OCI-M2 (cell line): ENCODE results near the gene OR13C9.
"Not testable (repeated sequence)": the region's sequence is repeated elsewhere in the genome, so short reads cannot be mapped to it uniquely, and the experiment has no call there.

Experiments
- DNase-seq: peaks from one replicate; lab custom pipeline; 2025; ENCODE audit not compliant: unreplicated experiment; lab: John Stamatoyannopoulos, UW

The OR13C9 gene, protein sequence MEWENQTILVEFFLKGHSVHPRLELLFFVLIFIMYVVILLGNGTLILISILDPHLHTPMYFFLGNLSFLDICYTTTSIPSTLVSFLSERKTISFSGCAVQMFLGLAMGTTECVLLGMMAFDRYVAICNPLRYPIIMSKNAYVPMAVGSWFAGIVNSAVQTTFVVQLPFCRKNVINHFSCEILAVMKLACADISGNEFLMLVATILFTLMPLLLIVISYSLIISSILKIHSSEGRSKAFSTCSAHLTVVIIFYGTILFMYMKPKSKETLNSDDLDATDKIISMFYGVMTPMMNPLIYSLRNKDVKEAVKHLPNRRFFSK

DNA sequence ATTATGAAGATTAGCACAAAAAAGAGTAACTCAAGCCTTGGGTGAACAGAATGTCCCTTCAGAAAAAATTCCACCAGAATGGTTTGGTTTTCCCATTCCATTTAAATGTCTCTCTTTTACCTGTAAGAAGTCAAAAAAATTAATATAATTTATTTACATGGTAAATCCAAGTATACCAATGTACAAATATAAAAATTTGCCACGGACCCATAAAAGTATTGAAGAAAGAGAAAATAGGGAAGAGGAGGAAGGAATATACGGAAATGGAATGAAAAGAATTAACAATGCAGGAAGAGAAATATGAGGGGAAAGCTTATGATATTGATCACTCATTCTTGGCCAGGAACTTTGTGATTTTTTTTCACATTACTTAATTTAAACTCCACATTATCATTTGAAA lies at the start of gene OR13C9:
OR13C9 (minus strand) TSS at position 101 of the 400 bp plus-strand sequence; CDS start at position 101, 0 bp downstream.
- DNase-seq: no peak

DNA sequence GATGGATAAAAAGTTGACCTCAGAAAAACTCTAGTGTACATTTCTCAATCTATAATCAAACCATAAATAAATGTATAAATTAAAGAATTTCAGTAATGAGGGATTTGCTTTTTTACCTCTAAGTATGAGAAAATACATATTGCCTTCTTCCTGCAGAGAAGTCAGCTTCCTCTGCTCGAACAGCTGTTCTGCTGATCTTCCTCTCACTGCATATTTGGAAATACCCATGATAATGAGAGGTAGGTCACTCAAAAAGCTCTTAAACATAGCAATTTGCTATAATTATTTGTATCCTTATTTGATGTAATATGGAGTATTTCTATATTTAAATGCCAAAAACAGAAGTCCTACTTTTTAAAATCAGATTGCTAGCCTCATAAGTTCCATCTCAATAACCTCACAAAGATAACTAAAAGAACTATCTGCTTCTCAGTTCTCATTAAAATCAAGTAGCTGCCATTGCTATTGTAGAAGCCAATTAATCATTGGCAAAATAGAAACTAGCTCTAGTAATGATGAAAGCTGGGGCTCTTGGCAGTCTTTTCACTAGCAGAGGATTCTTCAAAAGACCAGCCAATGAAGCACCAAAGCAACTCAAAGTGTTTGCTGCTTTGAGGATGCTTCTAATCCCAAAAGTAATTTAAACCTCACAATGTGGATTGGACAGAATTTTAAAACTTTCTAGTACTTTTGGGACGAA lies 40.6 kb upstream of the OR13C9 start:
- DNase-seq: no peak

DNA sequence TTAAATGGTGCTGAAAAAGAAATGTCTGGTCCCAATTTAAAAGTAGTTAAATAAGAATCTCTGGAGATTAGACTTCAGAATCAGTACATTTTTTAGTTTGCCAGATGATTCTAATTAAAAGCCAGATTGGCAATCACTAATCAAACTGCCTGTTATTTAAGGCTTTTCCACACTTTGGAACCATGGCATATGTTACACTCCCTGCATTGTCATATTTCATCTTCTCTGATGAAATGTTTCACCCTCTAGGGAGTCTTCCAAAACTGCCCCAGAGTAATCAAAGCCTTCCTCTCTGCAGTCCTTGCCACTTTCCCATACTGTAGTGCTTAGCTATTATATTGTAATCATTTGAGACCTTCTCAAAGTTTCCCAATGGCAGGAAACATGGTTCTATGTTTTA lies 17.5 kb upstream of the OR13C9 start:
- no peak for DNase-seq

DNA sequence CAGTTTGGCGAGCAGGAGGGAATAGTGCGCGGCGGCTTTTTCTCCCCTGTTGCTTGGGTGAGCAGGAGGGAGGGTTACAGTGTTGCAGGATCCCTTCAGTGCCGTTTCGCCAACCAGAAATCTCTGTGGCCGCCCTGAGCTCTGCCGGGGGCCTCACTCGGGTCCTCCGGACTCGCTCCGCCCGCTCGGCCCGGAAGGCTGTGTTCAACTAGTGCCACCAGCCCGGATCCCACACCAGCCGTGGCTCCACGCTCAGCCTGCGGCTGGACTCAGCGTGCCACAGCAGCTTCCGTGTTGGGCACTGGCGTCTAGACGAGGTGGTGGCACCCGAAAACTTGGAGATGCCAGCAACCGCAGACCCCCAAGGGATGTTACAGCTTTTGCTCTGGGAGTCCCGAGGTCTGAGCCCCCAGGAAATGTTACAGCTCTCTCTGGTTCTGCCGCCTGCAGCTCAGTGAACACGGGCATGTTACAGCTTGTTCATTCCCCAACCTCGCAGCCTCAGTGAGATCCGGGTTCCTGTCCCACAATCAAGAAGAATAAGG lies 16.0 kb upstream of the OR13C9 start:
- DNase-seq: no peak

DNA sequence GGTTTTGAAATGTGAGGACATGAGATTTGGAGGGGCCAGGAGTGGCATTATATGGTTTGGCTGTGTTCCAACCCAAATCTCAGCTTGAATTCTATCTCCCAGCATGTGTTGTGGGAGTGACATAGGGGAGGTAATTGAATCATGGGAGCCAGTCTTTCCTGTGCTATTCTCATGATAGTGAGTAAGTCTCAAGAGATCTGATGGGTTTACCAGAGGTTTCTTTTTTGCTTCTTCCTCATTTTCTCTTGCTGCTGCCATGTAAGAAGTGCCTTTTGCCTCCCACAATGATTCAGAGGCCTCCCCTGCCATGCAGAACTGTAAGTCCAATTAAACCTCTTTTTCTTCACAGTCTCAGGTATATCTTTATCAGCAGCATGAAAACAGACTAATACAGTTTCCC lies 8.0 kb upstream of the OR13C9 start:
- DNase-seq: not testable (repeated sequence)

DNA sequence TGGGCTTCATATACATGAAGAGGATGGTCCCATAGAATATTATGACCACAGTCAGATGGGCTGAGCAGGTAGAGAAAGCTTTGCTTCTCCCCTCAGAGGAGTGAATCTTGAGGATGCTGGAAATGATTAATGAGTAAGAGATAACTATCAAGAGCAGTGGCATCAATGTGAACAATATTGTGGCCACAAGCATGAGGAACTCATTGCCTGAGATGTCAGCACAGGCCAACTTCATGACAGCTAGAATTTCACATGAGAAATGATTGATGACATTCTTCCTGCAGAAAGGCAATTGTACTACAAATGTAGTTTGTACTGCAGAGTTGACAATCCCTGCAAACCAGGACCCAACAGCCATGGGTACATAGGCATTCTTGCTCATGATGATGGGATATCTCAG lies 586 bp downstream of the OR13C9 start:
- no peak for DNase-seq

DNA sequence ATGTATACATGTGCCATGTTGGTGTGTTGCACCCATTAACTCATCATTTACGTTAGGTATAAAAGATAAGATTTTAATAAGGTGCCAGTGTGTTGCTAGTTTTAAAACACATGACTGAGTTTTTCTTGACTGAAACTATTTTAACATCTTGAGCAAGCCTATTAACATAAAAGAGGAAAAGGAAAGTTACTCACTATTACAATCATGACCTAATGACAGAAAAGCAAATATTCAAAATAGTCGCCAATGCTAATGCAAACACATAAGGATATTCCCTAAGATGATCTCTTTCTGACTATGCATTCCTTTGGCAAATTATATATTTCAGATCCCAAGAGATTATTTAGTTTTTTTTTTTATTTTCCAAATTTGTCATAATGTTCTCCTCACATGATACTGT lies 6.8 kb downstream of the OR13C9 start:
- DNase-seq: no peak

DNA sequence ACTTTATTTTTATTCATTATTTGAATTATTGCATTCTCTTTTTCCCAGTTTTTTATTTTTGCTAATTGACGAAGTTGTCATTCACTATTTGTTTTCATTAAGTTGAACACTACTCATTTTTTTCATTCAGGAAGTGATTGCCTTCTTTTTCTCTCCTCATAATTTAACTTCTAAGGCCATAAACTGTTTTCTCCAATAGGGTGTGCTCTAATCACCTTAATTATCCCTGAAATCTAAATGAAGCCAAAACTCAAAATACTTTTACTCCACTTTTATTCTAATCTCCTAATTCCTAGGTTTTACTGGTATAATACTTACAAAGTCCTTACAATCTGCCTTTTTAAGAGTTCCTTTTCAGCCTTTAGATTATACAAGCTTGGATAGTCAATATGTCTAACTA lies 9.7 kb downstream of the OR13C9 start:
- DNase-seq: no peak

DNA sequence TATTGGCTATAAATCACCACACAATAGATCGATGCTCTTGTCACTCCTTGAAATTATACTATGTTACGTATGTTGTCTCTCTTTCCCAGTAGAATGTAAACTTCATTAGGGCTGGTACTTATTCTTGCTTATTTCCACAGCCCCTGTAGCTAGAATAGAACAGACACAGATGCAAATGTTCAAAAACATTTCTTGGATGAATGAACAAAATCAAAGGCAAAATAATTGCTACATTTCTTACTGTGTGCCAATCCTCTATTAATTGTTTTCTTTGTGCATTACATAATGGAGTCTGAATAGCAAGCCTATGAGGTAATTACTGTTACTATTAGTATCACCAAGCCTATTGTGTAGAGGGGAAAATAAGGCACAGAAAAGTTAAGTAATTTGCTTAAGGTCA lies 11.9 kb downstream of the OR13C9 start:
- DNase-seq: no peak

DNA sequence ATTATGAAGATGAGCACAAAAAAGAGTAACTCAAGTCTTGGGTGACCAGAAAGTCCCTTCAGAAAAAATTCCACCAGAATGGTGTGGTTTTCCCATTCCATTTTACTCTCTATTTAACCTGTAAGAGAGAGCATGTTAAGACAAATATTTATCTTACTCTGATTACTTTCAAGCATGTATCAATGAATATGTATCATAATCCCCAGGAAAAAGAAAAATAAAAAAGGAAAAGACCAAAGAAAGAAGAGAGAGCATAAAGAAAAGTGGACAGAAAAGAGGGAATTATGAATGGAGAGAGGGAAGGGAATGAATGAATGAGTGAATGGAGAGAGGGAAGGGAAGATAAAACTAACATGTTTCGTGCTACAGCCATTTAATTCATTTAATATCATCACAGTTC lies 12.5 kb downstream of the OR13C9 start, which contains the start of gene OR13C2:
OR13C2 (minus strand) TSS at position 101 of the 400 bp plus-strand sequence; CDS start at position 101, 0 bp downstream.
- DNase-seq: not testable (repeated sequence)

DNA sequence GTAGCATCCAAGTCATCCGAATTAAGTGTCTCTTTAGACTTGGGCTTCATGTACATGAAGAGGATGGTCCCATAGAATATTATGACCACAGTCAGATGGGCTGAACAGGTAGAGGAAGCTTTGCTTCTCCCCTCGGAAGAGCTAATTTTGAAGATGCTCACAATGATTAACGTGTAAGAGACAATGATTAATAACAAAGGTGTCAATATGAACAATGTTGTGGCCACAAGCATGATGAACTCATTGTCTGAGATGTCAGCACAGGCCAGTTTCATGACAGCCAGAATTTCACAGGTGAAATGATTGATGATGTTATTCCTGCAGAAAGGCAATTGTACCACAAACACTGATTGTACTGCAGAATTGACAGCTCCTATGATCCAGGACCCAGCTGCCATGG lies 13.2 kb downstream of the OR13C9 start:
- DNase-seq: no peak

DNA sequence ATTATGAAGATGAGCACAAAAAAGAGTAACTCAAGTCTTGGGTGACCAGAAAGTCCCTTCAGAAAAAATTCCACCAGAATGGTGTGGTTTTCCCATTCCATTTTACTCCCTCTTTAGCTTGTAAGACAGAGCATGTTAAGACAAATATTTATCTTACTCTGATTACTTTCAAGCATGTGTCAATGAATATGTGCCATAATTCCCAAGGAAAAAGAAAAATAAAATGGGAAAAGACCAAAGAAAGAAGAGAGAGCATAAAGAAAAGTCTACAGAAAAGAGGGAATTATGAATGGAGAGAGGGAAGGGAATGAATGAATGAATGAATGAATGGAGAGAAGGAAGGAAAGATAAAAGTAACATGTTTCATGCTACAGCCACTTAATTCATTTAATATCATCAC lies 18.7 kb downstream of the OR13C9 start, which contains the start of gene OR13C5:
OR13C5 (minus strand) TSS at position 101 of the 400 bp plus-strand sequence; CDS start at position 101, 0 bp downstream.
- not testable (repeated sequence) for DNase-seq

DNA sequence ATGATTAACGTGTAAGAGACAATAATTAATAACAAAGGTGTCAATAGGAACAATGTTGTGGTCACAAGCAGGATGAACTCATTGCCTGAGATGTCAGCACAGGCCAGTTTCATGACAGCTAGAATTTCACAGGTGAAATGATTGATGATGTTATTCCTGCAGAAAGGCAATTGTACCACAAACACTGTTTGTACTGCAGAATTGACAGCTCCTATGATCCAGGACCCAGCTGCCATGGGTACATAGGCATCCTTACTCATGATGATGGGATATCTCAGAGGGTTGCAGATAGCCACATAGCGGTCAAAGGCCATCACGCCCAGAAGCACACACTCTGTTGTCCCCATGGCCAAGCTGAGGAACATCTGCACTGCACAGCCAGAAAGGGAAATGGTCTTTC lies 19.3 kb downstream of the OR13C9 start:
- DNase-seq: not testable (repeated sequence)

DNA sequence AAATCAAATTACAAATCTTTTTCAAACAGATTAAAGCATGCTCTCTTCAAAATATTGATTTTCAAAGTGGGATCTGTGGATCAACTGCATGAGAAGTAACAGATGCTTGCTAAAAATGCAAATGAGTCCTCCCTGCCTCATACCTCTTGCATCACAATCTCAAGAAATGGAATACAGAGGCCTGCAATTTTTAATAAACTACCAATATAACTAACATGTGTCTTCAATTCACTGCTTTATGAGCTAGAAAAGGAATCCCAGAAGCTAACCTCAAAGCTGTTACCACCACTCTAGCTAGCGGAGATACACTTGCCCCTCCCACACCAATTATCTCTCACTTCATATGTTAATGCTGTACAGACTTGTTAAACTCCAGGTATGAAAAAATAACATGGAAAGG lies 28.4 kb downstream of the OR13C9 start:
- DNase-seq: no peak

DNA sequence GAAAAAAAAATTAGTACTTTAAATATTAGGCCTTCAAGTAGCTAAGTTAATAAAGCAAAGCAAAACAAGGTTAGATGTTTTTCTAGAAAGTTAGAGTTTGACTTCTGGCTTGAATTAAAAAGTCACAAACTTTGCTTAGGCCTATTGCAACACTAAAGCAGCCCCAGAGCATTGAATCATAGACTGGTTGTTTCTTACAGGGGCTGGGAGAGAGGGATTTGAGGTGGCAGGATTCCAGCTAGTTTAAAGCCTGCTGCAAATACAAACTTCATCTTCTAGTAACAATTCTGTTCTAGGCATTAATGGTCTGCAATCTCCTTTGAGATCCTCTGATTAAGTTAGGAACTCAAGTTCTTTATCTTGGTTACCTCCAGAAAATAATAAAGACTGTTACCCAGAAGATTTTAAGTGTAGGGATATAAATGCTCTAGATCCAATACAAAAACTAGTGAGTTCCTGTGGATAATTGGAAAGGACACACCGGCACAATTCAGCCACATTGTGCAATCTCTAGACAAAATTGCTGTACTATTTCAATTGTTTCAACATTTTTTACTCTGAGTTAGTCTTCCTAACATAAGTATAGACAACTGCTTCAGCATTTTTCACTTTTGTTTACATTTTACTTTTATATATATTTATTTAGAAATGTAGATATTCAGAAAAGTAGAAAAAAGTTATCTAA lies 31.4 kb downstream of the OR13C9 start:
- no peak for DNase-seq

DNA sequence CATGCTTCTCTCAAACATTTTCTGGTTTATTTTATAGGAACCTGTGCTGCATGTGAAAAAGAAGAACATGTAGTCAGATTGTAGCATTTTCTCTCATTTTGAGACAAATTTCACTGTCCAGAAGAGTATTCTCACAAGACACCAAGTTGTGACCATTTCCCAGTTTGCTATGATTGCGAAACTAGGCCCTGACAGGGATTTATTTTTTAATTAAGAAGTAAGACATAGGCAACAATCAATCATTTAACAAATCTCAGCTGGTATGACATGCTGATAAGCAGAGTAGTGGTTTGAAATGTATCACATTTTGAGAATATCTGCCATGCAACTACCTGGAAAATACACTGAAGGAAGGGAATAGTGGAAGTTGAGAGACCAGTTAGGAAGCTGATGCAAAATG lies 37.4 kb downstream of the OR13C9 start:
- no peak for DNase-seq

DNA sequence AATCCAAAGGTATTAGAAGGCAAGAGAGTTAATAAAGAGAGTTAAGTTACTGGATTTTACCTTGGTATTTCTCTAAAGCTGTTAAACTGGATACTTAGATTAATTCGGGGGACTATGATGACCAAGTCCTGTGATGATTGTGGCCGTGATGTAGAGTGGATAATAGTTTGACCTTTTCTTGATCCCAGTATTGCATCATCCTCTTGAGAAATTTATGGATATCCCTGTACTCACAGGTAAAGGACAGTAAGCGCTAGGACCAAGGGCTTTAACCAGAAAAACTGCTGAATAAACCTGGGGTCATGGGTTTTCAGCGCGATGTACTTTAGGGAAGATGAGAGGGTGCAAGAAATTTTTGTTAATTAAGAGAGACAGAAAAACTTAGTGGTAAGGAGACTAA lies 40.7 kb downstream of the OR13C9 start:
- DNase-seq: no peak

DNA sequence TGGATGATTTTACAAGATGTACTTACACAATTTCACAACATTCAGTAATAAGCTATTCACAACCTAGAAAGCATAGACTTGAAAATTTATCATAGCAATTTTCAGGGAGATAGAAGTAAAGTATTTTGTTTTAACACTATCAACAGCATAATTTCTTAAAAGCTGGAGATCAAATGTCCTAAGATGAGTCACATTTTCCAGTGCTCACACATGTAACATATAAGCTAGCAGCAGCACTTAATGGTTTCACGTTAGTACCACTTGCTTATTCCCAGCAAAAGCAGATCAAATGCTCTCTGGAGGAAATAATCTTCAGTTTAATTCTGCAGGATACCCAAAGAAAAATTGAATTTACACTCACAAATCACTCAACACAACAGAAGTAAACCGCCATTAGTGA lies 42.5 kb downstream of the OR13C9 start:
- no peak for DNase-seq

DNA sequence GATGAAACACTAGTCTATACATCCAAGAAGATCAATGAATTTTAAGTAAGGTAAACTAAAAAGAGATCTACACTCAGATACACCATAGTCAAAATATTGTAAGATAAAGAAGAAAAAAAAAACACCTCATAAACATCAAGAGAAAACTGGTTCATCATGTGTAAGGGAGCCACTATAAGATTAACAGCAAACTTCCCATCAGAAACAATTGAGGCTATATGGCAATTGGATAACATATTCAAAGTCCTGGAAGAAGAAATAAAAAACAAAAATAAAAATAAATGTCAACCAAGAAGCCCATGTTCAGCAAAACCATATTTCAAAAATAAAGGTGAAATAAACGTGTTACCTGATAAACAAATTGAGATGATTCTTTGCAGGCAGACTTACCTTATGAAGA lies 45.4 kb downstream of the OR13C9 start:
- no peak for DNase-seq

DNA sequence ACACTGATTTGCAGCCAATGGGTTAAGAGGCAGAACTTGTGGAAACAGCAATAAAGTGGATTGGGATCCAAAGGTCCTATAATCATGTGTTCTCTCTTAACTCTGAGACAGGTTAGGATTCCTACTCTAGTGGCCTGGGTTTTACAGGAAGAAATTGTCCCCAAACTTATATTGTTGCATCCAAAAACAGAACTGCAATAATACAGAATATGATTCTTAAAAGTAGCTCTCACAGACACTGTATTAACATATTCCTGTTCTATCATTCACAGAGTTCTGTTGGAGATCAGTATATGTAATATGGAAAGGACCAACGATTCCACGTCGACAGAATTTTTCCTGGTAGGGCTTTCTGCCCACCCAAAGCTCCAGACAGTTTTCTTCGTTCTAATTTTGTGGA lies 49.1 kb downstream of the OR13C9 start, which contains the start of gene OR13C8:
OR13C8 (plus strand) TSS at position 301 of the 400 bp plus-strand sequence; CDS start at position 301, 0 bp downstream.
- no peak for DNase-seq
